T47D (cell line): Measurements from ENCODE around the gene TRIM38.
A peak's percentile ranks its signal among the peaks of the same experiment; 100 is the strongest.

Experiments used
- DNase-seq, 2 experiments: peaks; one replicate each; pipeline versions ENCODE4 v3.0.0 to v3.0.0-alpha.2; 2011 to 2012; ENCODE audit warnings: low read depth in 1 of 2, low spot score in 1 of 2
- JUND ChIP-seq: IDR thresholded peaks from 2 replicates; pipeline ENCODE4 v1.6.1; 2012; ENCODE audit warnings: low read depth
- in situ Hi-C: cut with HindIII; loops from 2 replicates; pipeline ENCODE4 v1.10.0; 2016; ENCODE audit warnings: low sequenced_read_pairs, low pct_unique_long_range_greater_than_20kb

The TRIM38 gene

GRCh38 chr6:25963426-25964123, 973 bp downstream of the TRIM38 start:
- no peak for TF ChIP-seq JUND
- in situ Hi-C loops, result no loop called here
- peak in 1 of 2 experiments; percentile 78 for DNase-seq

GRCh38 chr6:25965058-25965457, 2.5 kb downstream of the TRIM38 start:
- in situ Hi-C loops, result no loop called here
- no peak for TF ChIP-seq JUND
- no peak for DNase-seq

GRCh38 chr6:25966711-25967110, 4.1 kb downstream of the TRIM38 start:
- DNase-seq, result no peak
- no peak for TF ChIP-seq JUND
- in situ Hi-C loops, result no loop called here

- in situ Hi-C loops, result no loop called here
- no peak for TF ChIP-seq JUND
- DNase-seq, result no peak
Measured at GRCh38 chr6:25968769-25969168, 6.2 kb downstream of the TRIM38 start.

GRCh38 chr6:25971187-25971821, 8.7 kb downstream of the TRIM38 start:
- TF ChIP-seq JUND, result peak; percentile 51; the same call in 1 of the 2 replicates
- DNase-seq, result peak in 1 of 2 experiments; percentile 52
- in situ Hi-C loops, result no loop called here

GRCh38 chr6:25972128-25972527, 9.5 kb downstream of the TRIM38 start:
- no peak for DNase-seq
- in situ Hi-C loops, result no loop called here
- no peak for TF ChIP-seq JUND

GRCh38 chr6:25972902-25973301, 10.3 kb downstream of the TRIM38 start:
- no peak for TF ChIP-seq JUND

GRCh38 chr6:25973923-25974555, 11.4 kb downstream of the TRIM38 start:
- in situ Hi-C loops, result no loop called here
- DNase-seq, result no peak
- no peak for TF ChIP-seq JUND

More at GRCh38 chr6:25972902-25973301, 10.3 kb downstream of the TRIM38 start:
- in situ Hi-C loops, result no loop called here
- DNase-seq, result peak in 1 of 2 experiments; percentile 57

GRCh38 chr6:25975923-25976560, 13.4 kb downstream of the TRIM38 start:
- no peak for TF ChIP-seq JUND
- in situ Hi-C loops, result no loop called here

GRCh38 chr6:25980935-25981334, 18.3 kb downstream of the TRIM38 start:
- in situ Hi-C loops, result no loop called here
- DNase-seq, result no peak
- TF ChIP-seq JUND, result no peak

More at GRCh38 chr6:25975923-25976560, 13.4 kb downstream of the TRIM38 start:
- DNase-seq, result no peak

GRCh38 chr6:25981568-25982263, 19.1 kb downstream of the TRIM38 start:
- no peak for TF ChIP-seq JUND
- DNase-seq, result no peak
- in situ Hi-C loops, result no loop called here

- TF ChIP-seq JUND, result no peak
- DNase-seq, result no peak
- in situ Hi-C loops, result no loop called here
Measured at GRCh38 chr6:25984265-25984664, 21.7 kb downstream of the TRIM38 start.
